WERI-Rb-1 (cell line): ENCODE results near the gene PSME3IP1.

Experiments used
- DNase-seq: peaks from one replicate; pipeline ENCODE4 v3.0.0-alpha.2; 2020
- H3K27ac ChIP-seq: fragments of 250-450 bp; sonication (Bioruptor Pico); 2 replicates; pipeline ENCODE4 v1.5.1; 2020; ENCODE audit warnings: mild to moderate bottlenecking, moderate library complexity
- H3K27me3 ChIP-seq: fragments of 250-450 bp; sonication (Bioruptor Pico); 2 replicates; pipeline ENCODE4 v1.5.1; 2021; ENCODE audit warnings: mild to moderate bottlenecking, low read depth, moderate library complexity; ENCODE audit not compliant: insufficient read depth, severe bottlenecking
- H3K36me3 ChIP-seq: fragments of 250-450 bp; sonication (Bioruptor Pico); 2 replicates; pipeline ENCODE4 v1.5.1; 2020; ENCODE audit warnings: mild to moderate bottlenecking, moderate library complexity
- H3K4me3 ChIP-seq: 2 replicates; pipeline ENCODE4 v1.5.1; 2011; ENCODE audit warnings: low read depth, mild to moderate bottlenecking, control low read depth, low read length
- H3K9me3 ChIP-seq: fragments of 250-450 bp; sonication (Bioruptor Pico); 2 replicates; pipeline ENCODE4 v1.5.1; 2021; ENCODE audit warnings: mild to moderate bottlenecking, moderate library complexity; ENCODE audit not compliant: severe bottlenecking
- TF ChIP-seq, protein P1 (sequence below): IDR thresholded peaks from 2 replicates; pipeline ENCODE4 v1.5.1; 2011; ENCODE audit warnings: low read depth, mild to moderate bottlenecking, control low read depth, inconsistent platforms, low read length

Gene PSME3IP1, protein sequence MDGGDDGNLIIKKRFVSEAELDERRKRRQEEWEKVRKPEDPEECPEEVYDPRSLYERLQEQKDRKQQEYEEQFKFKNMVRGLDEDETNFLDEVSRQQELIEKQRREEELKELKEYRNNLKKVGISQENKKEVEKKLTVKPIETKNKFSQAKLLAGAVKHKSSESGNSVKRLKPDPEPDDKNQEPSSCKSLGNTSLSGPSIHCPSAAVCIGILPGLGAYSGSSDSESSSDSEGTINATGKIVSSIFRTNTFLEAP

DNA sequence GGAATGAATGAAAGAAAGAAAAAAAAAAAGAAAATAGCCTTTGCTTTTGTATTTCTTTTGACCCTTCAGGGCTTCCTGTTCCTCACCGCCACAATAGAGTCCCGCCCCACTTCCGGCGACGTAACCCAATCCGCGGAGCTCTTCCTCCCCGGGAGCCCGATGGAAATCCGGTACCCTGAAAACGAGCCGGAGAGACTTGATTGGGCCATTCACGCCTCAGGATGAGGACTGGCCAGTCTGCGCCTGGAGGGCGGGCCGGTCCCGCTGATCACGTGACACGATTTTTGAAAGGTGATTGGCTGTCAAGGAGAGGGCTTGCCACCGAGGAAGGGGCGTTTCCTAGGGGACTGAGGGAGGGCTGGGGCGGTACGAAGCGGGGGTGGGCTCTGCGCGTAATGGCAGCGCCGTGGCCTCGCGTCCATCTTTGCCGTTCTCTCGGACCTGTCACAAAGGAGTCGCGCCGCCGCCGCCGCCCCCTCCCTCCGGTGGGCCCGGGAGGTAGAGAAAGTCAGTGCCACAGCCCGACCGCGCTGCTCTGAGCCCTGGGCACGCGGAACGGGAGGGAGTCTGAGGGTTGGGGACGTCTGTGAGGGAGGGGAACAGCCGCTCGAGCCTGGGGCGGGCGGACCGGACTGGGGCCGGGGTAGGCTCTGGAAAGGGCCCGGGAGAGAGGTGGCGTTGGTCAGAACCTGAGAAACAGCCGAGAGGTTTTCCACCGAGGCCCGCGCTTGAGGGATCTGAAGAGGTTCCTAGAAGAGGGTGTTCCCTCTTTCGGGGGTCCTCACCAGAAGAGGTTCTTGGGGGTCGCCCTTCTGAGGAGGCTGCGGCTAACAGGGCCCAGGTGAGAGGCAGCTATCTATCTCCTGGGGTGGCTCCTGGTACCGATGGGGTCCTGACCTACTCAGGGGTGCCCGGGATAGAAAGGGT, at the start of gene PSME3IP1, which contains the start of gene RSPRY1:
Gene PSME3IP1 (minus strand): TSS at position 95 of the 927 bp plus-strand sequence. CDS start 12,185 bp downstream, outside the sequence.
Gene RSPRY1 (plus strand): TSS at position 385 of the 927 bp plus-strand sequence. CDS start 18,330 bp downstream, outside the sequence.
- Histone ChIP-seq H3K36me3 (peaks cover 10% of the 10 kb centered on the region), H3K27ac (peak within 1 kb of the TSS; percentile 96), H3K9me3 (no peaks in the 10 kb centered on the region), H3K27me3 (no peaks in the 10 kb centered on the region), H3K4me3 (peak within 1 kb of the TSS; percentile 99)
- DNase-seq, result peak; percentile 99
- TF ChIP-seq, protein P1, sequence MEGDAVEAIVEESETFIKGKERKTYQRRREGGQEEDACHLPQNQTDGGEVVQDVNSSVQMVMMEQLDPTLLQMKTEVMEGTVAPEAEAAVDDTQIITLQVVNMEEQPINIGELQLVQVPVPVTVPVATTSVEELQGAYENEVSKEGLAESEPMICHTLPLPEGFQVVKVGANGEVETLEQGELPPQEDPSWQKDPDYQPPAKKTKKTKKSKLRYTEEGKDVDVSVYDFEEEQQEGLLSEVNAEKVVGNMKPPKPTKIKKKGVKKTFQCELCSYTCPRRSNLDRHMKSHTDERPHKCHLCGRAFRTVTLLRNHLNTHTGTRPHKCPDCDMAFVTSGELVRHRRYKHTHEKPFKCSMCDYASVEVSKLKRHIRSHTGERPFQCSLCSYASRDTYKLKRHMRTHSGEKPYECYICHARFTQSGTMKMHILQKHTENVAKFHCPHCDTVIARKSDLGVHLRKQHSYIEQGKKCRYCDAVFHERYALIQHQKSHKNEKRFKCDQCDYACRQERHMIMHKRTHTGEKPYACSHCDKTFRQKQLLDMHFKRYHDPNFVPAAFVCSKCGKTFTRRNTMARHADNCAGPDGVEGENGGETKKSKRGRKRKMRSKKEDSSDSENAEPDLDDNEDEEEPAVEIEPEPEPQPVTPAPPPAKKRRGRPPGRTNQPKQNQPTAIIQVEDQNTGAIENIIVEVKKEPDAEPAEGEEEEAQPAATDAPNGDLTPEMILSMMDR, result no peak

DNA sequence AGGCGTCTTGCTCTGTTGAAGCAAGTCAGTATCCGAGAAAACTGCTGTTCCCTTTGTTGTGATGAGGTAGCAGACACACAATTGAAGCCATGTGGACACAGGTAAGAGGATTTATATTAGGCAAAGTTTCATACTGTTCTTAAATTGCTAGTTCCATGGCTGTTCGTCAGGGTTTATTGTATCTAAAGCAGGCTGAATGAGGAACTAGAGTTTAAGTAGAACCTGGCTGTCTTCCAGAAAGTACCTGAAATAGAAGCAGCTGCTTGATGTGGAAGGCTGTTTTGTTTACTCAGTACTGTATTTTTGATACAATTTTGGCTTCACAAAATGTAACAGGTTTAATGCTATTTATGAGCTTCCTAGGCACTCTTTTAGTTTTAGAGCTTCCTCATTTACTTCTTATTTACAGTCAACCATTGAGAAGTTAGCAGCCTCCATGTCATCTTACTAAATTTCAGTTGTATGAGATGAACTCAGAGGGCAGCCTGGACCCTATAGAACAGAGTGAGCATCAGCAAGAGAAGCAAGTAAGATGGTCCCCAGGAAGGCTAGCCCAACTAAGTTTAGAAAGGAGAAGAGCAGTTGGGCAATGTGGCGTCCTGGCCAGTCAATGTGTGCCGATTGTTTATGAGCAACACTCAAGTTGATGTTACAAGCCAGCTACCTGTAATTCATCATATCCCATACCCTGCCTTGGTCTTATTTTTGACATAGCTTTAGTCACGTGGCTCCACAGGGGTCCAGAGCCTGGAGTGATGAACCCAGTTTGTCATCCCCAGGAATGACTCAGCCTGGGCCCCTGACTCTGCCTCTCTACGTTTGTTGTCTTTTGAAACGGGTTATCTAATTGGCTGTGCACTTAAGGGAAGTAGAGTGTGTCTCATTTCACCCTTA, 49.5 kb upstream of the PSME3IP1 start:
- Histone ChIP-seq H3K36me3 (peaks cover 78% of the 10 kb centered on the region), H3K4me3 (no peak overlapping the region), H3K27ac (no peak overlapping the region), H3K9me3 (no peaks in the 10 kb centered on the region), H3K27me3 (no peaks in the 10 kb centered on the region)
- TF ChIP-seq, protein P1, result no peak
- DNase-seq, result no peak

DNA sequence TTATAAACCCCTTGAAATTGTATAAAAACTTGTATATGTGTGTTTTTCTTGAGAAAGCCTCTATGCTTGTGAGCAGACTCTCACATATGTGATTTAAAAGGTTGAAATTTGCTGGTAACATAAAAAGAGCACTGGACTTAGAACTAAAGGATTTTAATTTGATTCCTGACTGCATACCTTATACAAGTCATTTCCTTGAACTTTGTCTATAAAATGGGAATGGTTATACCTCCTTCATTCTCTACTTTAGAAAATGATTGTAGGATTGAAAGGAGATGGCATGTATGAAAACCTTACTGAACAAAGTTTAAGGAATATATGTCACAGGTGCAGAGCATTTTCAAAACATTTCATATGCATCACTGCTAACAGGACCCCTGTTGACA, 48.9 kb upstream of the PSME3IP1 start:
- H3K9me3 ChIP-seq, result no peaks in the 10 kb centered on the region
- H3K27ac ChIP-seq, result no peak overlapping the region
- H3K36me3 ChIP-seq, result peaks cover 79% of the 10 kb centered on the region

DNA sequence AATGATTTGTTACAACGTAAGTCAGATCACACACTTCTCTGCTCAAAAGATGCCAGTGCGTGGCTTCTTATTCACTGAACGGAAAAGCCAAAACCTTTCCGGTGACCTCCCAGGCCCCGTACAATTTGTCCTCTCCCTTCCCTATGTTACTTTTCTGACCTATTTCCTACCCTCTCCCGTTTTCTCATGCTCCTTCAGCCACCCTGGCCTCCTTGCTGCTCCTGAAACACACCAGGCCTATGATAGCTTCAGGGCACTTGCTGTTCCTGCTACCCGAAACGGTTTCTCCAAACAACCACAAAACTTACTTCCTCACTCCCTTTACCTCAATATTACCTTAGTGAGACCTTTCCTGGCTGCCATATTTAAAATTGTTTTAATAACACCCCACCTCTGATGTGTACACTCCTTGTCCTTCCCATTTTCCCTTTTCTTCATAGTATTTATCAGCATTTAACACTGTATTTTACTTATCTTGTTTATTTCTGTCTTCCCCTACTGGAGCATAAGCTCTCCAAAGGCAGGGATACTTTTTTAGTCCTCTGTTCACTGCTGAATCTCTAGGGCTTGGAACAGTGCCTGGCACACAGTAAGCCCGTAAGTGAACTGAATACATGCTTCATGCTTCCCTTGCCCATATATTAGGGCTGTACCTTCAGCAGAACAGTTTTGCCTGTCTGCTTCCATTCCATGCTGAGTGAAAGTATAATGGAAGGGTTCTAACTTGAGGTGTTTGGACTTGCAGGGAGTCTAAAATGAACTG, 48.3 kb upstream of the PSME3IP1 start:
- peaks cover 79% of the 10 kb centered on the region for H3K36me3 ChIP-seq
- no peak overlapping the region for H3K4me3 ChIP-seq
- no peaks in the 10 kb centered on the region for H3K9me3 ChIP-seq
- no peaks in the 10 kb centered on the region for H3K27me3 ChIP-seq
- H3K27ac ChIP-seq, result no peak overlapping the region
- DNase-seq, result no peak
- TF ChIP-seq, protein P1, result no peak

More for the DNA sequence above, 48.9 kb upstream of the PSME3IP1 start:
- Histone ChIP-seq H3K4me3 (no peak overlapping the region), H3K27me3 (no peaks in the 10 kb centered on the region)
- DNase-seq, result no peak
- TF ChIP-seq, protein P1, result no peak
